ENCODE results near the gene STEAP4.

Gene STEAP4

GRCh38 chr7:88226201-88226600 lies 80.5 kb downstream of the STEAP4 start:
- no peak overlapping the region for H3K4me3 ChIP-seq (ENCODE audit: low read depth, low read length)
- no peak for TF ChIP-seq CTCF (IDR thresholded peaks at IDR 0.05; ENCODE audit: insufficient read depth, low read length, missing control alignments)
- no peak for DNase-seq (ENCODE audit: low read depth, low spot score)
- ChIA-PET POLR2A (no interaction called here), CTCF (interaction anchor here (1.3 kb wide), 1 partner anchor 17 kb away, joined by 7 read pairs; no protein-coding TSS in a partner anchor)

GRCh38 chr7:88224601-88225275 lies 82.0 kb downstream of the STEAP4 start:
- ChIA-PET POLR2A (no interaction called here), CTCF (no interaction called here)
- H3K4me3 ChIP-seq (ENCODE audit: low read depth, low read length): no peak overlapping the region
- TF ChIP-seq CTCF (IDR thresholded peaks at IDR 0.05; ENCODE audit: insufficient read depth, low read length, missing control alignments): no peak
- DNase-seq (ENCODE audit: low read depth, low spot score): no peak

- ChIA-PET POLR2A (no interaction called here), CTCF (interaction anchor here (1.3 kb wide), 1 partner anchor 18 kb away, joined by 4 read pairs; no protein-coding TSS in a partner anchor)
- no peak for TF ChIP-seq CTCF (IDR thresholded peaks at IDR 0.05; ENCODE audit: insufficient read depth, low read length, missing control alignments)
- H3K4me3 ChIP-seq (ENCODE audit: low read depth, low read length): no peak overlapping the region
- no peak for DNase-seq (ENCODE audit: low read depth, low spot score)
Observed at GRCh38 chr7:88223265-88223664, 83.4 kb downstream of the STEAP4 start.

All from AG04449 (cell line).